GM12874 (cell line): Measurements from ENCODE around the gene C2CD2L.

Experiments
- TF ChIP-seq, protein P1 (sequence below): IDR thresholded peaks from 2 replicates; pipeline ENCODE4 v1.5.1; 2011; ENCODE audit warnings: low read depth, mild to moderate bottlenecking, control low read depth, low read length, moderate library complexity; ENCODE audit not compliant: insufficient read depth

The C2CD2L gene

DNA sequence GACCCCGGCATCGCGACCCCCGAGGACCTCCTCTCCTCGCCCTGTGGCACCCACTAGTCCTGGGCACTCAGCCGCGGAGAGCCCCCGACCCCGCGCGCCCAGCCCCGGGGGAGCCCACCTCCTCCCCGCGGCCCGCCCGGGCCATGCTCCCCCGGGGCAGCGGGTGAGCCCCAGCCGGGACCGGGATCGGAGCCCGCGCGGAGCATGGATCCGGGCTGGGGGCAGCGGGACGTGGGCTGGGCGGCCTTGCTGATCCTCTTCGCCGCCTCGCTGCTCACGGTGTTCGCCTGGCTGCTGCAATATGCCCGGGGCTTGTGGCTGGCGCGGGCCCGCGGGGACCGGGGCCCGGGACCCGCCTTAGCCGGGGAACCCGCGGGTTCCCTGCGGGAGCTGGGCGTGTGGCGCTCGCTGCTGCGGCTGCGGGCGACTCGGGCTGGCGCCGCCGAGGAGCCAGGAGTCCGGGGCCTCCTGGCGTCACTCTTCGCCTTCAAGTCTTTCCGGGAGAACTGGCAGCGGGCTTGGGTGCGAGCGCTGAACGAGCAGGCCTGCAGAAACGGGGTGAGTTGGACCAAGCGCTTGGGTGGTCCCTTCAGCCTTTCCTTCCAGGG, 498 bp downstream of the C2CD2L start:
- TF ChIP-seq, protein P1, sequence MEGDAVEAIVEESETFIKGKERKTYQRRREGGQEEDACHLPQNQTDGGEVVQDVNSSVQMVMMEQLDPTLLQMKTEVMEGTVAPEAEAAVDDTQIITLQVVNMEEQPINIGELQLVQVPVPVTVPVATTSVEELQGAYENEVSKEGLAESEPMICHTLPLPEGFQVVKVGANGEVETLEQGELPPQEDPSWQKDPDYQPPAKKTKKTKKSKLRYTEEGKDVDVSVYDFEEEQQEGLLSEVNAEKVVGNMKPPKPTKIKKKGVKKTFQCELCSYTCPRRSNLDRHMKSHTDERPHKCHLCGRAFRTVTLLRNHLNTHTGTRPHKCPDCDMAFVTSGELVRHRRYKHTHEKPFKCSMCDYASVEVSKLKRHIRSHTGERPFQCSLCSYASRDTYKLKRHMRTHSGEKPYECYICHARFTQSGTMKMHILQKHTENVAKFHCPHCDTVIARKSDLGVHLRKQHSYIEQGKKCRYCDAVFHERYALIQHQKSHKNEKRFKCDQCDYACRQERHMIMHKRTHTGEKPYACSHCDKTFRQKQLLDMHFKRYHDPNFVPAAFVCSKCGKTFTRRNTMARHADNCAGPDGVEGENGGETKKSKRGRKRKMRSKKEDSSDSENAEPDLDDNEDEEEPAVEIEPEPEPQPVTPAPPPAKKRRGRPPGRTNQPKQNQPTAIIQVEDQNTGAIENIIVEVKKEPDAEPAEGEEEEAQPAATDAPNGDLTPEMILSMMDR, result no peak

DNA sequence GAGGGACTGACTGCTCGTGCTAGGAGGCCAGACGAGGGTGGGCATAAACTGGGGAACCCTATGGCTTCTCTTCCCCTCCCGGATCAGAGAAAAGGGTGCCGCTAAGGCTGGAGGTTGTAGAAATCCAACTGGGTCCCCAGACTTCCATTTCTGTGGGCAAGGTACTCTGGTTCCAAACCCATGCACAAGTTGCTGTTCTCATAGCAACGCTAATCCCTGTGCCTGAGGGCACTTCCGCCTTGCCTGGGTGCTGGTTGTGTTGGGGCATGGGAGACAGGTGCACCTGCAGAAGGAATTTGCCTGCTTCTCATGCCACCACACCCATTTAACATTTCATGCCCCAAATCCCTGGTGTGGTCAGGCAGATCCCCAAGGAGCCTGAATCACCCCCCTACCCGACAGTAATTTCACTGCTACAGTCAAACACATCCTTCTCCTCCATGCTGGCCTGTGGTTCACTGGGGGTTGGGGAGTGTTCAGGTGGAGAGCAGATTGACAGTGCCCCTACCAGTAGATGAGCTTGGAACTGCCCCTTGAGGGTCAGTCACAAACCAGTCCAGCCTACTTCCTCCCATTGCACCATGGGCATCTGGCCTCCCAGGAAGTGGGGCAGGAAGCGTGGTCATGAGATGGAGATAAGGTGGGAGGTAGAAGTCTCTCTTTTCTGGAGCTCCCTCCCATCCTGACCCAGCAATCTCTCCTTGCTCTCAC, 1.2 kb downstream of the C2CD2L start:
- TF ChIP-seq, protein P1, result no peak

DNA sequence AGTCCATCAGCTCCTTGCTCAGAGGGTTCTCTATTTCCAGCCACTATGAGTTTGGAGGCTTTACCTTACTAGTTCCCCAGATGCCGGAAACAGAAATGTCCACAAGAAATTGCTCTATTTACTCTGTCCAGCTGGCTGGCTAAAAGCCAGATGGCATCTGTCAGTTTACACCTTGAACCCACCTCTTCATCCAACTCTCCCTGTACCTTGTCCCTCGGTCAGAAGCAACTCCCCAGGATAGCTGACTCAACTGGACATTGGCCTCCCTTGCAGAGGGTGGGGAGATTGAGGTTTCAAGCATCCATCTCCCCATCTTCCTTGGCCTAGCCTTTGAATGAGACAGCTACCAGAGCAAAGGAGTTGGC, 1.7 kb downstream of the C2CD2L start:
- TF ChIP-seq, protein P1, result no peak

DNA sequence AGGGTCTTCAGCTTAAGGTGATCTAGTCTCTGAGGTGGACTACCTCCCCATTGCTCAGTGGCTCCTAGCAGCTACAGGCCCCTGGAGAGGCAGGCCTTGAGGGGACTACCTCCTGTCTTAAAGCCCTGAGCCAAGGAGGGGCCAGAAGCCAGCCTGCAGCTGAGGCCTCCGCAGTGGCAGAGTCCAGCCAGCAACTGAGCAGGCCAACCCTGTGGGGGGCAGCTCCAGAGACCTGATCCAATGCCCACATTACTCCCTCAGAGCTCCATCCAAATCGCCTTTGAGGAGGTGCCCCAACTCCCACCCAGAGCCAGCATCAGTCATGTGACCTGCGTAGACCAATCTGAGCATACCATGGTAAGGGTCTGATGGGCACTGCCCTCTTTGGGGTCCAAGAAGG, 2.7 kb downstream of the C2CD2L start:
- TF ChIP-seq, protein P1, result no peak

DNA sequence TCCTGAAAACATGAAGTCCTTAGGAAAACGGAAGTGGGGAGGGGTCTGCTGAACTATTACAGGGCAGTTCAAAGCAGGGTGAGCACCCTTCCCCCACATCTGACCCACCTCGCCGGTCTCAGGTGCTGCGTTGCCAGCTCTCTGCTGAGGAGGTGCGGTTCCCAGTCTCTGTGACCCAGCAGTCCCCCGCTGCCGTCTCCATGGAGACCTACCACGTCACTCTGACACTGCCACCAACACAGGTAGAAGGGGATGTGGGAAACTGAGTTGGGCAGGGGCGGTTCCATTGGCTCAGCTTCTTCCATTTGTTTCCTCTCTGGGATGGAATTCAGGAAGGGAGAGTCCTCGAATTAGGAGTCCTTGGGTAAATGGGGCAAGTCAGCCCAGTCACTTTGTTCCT, 3.3 kb downstream of the C2CD2L start:
- TF ChIP-seq, protein P1, result no peak

DNA sequence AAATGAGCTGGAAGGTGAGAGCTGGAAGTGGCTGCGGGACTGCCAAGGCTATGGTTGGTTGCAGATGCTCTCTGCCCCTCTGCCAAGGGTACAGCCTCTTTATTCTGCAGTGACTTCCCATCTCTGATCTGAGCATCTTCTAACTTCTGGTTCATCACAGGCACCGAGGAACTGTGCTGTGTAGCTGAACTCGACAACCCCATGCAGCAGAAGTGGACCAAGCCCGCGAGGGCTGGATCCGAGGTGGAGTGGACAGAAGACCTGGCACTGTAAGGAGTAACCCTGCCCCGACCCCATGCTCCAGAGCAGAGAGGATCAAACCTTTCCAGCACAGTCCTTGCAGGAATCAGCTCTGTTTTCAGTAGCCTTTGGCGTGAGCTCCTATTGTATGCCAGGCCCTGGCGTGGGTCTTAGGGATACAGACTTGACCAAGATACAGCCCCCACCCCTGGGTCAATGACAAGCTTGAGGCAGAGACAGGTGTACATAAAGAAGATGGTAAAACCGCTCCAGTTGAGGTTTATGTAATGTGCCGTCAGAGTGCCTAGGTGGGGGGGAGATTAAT, 4.3 kb downstream of the C2CD2L start:
- TF ChIP-seq, protein P1, result no peak

DNA sequence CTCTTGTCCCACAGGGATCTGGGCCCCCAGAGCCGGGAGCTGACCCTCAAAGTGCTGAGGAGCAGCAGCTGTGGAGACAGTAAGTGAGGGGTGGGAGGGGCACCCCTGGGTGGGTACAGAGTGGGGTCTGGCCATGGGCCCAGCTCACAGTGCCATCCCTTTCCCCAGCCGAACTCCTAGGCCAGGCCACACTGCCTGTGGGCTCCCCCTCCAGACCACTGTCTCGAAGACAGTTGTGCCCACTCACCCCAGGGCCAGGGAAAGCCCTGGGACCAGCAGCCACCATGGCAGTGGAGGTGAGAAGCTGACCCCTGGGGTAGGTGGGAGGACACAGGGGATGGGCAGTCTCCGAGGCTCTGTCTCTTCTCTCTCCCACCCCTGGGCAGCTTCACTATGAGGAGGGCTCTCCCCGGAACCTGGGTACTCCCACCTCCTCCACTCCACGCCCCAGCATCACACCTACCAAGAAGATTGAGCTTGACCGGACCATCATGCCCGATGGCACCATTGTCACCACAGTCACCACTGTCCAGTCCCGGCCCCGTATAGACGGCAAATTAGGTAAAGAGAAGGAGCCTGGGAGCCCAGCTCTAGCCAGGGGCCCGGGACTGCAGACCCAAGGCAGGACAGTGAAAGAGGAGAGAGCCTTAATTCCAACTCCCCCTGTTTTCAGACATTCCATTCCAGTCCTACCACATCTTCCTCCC, 5.3 kb downstream of the C2CD2L start:
- TF ChIP-seq, protein P1, result no peak
